Ovary (tissue), 9 donors: Measurements from ENCODE around the gene IPPK. TPM values are rescaled to one million over a fixed set of nuclear protein-coding genes. Genes with fewer than 3 reads are reported as not detected.

Experiments
- DNase-seq, 5 donors: peaks; one replicate each; pipeline ENCODE4 v3.0.0-alpha.2; 2019 to 2020
- H3K27ac ChIP-seq, 2 donors: fragments of 200-600 bp; one replicate each; pipeline versions ENCODE4 v1.5.1 to v1.8.0; 2019 to 2022
- H3K27me3 ChIP-seq: fragments of 200-600 bp; one replicate; pipeline ENCODE4 v1.8.0; 2022
- H3K36me3 ChIP-seq: fragments of 200-600 bp; sonication (generic); one replicate; pipeline ENCODE4 v1.5.1; 2019
- H3K4me1 ChIP-seq: one replicate; pipeline ENCODE4 v1.8.1; 2013; ENCODE audit warnings: mild to moderate bottlenecking, moderate library complexity; ENCODE audit not compliant: insufficient read depth
- H3K4me3 ChIP-seq: fragments of 200-600 bp; sonication (generic); one replicate; pipeline ENCODE4 v1.5.1; 2017
- H3K9me3 ChIP-seq, 2 donors: fragments of 200-600 bp in 1 of 2; sonication (generic) in 1 of 2; one replicate each; pipeline versions ENCODE4 v1.5.1 to v1.8.1; 2013 to 2019; ENCODE audit warnings: mild to moderate bottlenecking in 1 of 2, moderate library complexity in 1 of 2
- CTCF ChIP-seq, 3 donors: fragments of 450-650 bp in 2 of 3; fragments of 200-600 bp in 1 of 3; IDR thresholded peaks; one replicate each; pipeline versions ENCODE4 v1.5.1 to v1.8.0; 2016 to 2022; ENCODE audit warnings: antibody characterized with exemption in 3 of 3, mild to moderate bottlenecking in 1 of 3
- EP300 ChIP-seq: sonication (generic); formaldehyde crosslinking; IDR thresholded peaks from one replicate; pipeline ENCODE4 v1.6.1; 2017; ENCODE audit warnings: antibody characterized with exemption
- POLR2A ChIP-seq: fragments of 450-650 bp; IDR thresholded peaks from one replicate; pipeline ENCODE4 v1.6.1; 2017; ENCODE audit warnings: antibody characterized with exemption, mild to moderate bottlenecking, moderate library complexity
- WGBS, 3 donors: extraction: QIAGEN DNeasy Blood & Tissue Kit in 1 of 3; methylation state at CpG; one replicate each; pipeline versions ENCODE4 v1.1.5 to v1.1.7; 2013 to 2017; 5-methylcytosine and 5-hydroxymethylcytosine counted together
- intact Hi-C, 4 donors: fragments of 100-400 bp; cut with DNase I; formaldehyde crosslinking; loops; one replicate each; pipeline versions ENCODE4 v1.11.0 to v1.15.1; 2022 to 2023
- polyA plus RNA-seq, 2 donors: library from polyadenylated mRNA; stranded (reverse); fragments of 200-250 nt in 1 of 2; fragments of 350-450 nt in 1 of 2; fragmentation: Illumina TruSeq in 1 of 2; extraction: RNeasy Lipid Tissue Mini Kit (QIAGEN cat#74804) in 1 of 2; gene quantifications; one replicate each; pipeline ENCODE4 v1.2.3, GENCODE V29; 2013 to 2014
- total RNA-seq, 7 donors: library from RNA; depleted of rRNA in 2 of 7; stranded (reverse); fragments of >200 nt in 2 of 7; fragmentation: NEBNext Ultra II Directional in 3 of 7; extraction: Animal tissue kit (Norgen Biotek cat#: 25700) in 3 of 7; gene quantifications; one replicate each; pipeline versions ENCODE4 v1.1.0 to v1.2.4, GENCODE V29; 2016 to 2023
- donor health status: DM: no; HTN: no; CAD: no; lungs with moderate emphysema.
- donor health status: DM: no; HTN: no; CAD: no.
- donor health status: Bipolar disorder and iron deficiency.
- donor health status: DM: yes; HTN: yes; CAD: no.
- donor health status: DM: no; HTN: no; CAD: no.
- donor health status: DM: yes; HTN: yes; CAD: no.

Gene IPPK
- total and polyA plus RNA-seq, 9 donors = 4.7 to 8.5 (median 7.1) TPM

DNA sequence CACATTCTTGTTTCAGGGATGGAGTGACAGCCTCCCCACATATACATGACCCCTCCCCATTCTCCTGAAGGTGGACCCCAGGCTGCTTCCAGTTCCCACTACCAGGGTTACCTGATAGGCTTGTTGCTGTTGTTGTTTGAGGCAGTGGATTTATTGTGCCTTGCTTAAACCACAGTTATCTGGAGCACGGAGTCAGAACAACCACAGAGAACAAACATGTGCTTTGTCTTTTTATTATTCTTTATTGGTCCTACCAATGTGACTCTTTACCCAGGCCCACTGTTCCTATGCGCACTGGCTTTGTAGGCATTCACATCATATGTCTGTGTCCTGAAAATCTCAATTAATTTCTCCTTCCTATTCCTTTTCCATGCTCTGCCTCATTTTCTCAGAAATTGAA lies 41.2 kb upstream of the IPPK start:
- DNase-seq = no peak
- Histone ChIP-seq H3K4me1 (peaks cover 6% of the 10 kb centered on the region), H3K4me3 (no peak overlapping the region), H3K36me3 (no peaks in the 10 kb centered on the region), H3K27ac (no peak overlapping the region), H3K9me3 (no peaks in the 10 kb centered on the region), H3K27me3 (no peaks in the 10 kb centered on the region)
- 26 to 53% (median 46%) methylated on average over 2 of the region's 2 CpGs for WGBS, 3 donors
- no peak for TF ChIP-seq POLR2A
- TF ChIP-seq EP300 = no peak
- intact Hi-C loops = loop anchor here in 1 of 4 donors (10.0 kb wide), 1 partner anchor 84 kb away; no protein-coding TSS in a partner anchor

DNA sequence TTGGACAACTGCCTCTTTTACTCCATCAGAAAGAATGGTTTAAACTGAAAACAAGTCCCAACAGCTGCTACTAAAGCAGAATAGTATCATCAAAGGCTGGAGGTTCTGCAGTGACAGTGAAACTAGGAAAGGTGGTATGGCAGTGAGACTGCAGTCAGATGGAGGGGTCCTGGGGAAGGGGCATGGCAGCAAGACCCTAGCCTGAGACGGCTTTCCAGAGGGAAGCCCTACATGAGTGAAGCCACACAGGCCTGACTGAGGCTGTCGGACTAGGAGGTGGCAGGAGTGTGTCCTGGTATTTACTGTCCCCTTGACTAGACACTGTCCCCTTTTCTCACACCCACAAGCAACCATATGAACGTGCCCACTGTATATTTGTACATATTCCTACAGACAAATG lies 40.4 kb upstream of the IPPK start:
- no peak for DNase-seq
- Histone ChIP-seq H3K9me3 (no peaks in the 10 kb centered on the region), H3K4me3 (no peak overlapping the region), H3K4me1 (peaks cover 4% of the 10 kb centered on the region), H3K27ac (no peak overlapping the region), H3K27me3 (no peaks in the 10 kb centered on the region), H3K36me3 (no peaks in the 10 kb centered on the region)
- intact Hi-C loops = loop anchor here in 1 of 4 donors (10.0 kb wide), 1 partner anchor 84 kb away; no protein-coding TSS in a partner anchor
- no peak for TF ChIP-seq CTCF (IDR thresholded peaks at IDR 0.05)
- no peak for TF ChIP-seq POLR2A
- TF ChIP-seq EP300 = no peak
- WGBS, 3 donors = 88 to 94% (median 91%) methylated on average over 3 of the region's 3 CpGs

DNA sequence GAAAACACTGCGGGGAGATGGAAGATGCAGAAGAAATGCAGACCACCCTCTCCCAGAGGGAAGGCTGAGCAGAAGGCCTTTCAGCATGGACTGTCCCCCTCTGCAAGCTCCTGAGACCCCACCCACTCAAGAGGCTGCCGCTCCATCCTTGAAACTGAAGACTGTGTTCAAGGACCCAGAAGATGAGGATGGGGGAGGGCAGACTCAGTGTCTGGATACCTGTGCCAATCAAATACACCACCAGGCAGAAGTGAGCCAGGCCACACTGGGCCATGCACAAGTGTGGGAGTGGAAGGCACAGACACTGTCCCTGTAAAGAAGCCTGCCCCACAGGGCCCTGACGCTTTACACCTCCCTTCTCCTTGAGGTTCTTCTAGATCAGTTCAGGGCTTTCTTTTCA lies 40.0 kb upstream of the IPPK start:
- no peaks in the 10 kb centered on the region for H3K27me3 ChIP-seq
- no peak overlapping the region for H3K4me3 ChIP-seq
- TF ChIP-seq POLR2A (no peak), CTCF (IDR thresholded peaks at IDR 0.05) (no peak)
- H3K4me1 ChIP-seq = peaks cover under 1% of the 10 kb centered on the region
- WGBS, 3 donors = 92 to 96% (median 93%) methylated on average over 3 of the region's 3 CpGs
- no peaks in the 10 kb centered on the region for H3K36me3 ChIP-seq
- H3K9me3 ChIP-seq = no peaks in the 10 kb centered on the region
- no peak for DNase-seq
- intact Hi-C loops = loop anchor here in 1 of 4 donors (10.0 kb wide), 1 partner anchor 85 kb away; no protein-coding TSS in a partner anchor
- no peak overlapping the region for H3K27ac ChIP-seq

DNA sequence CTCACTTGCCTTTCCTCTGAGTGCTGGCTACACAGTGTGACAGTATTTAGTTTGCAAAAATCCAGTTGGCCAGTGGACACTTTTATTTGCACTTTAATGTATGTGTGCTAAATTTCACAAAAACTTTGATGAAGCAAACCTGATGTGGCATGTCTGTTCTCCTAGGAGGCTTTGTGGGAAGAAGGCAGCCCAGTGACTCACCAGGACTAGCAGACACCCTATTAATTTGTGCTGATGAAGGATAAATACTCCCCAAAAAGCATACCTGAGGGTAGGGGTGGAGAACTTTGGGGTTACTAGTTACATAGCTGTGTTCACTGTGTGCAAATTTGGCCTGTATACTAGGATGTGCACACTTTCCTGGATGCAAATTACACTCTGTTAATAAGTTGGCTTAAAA lies 39.3 kb upstream of the IPPK start:
- TF ChIP-seq CTCF (IDR thresholded peaks at IDR 0.05) = no peak
- no peak for TF ChIP-seq POLR2A
- no peaks in the 10 kb centered on the region for H3K36me3 ChIP-seq

DNA sequence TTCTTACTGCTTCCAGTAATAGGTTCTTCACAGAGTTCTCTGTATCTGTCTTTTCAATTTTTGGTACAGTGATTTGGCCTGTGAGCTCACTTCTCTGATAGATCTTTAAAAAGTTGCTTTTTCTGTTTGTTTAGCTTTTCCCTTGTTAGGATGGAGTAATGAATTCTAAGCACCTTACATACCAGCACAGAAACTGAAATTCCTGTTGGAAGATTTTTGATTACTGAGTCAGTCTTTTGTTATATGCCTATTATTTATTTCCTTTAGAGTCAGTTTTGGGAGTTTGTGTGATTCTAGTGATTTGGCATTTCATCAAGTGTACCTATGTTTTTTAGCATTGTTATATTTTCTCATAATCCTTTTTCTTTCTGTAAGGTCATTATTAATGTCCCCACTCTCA lies 37.6 kb upstream of the IPPK start:
- TF ChIP-seq CTCF (IDR thresholded peaks at IDR 0.05) (no peak), EP300 (no peak), POLR2A (no peak)
- intact Hi-C loops = no loop called here
- no peaks in the 10 kb centered on the region for H3K36me3 ChIP-seq
- no peak for DNase-seq
- H3K9me3 ChIP-seq = no peaks in the 10 kb centered on the region
- no peaks in the 10 kb centered on the region for H3K4me1 ChIP-seq
- no peak overlapping the region for H3K27ac ChIP-seq
- H3K27me3 ChIP-seq = no peaks in the 10 kb centered on the region
- H3K4me3 ChIP-seq = no peak overlapping the region

More for the DNA sequence above, 39.3 kb upstream of the IPPK start:
- H3K4me1 ChIP-seq = no peaks in the 10 kb centered on the region
- H3K4me3 ChIP-seq = no peak overlapping the region
- H3K27ac ChIP-seq = no peak overlapping the region
- DNase-seq = no peak
- intact Hi-C loops = no loop called here
- no peaks in the 10 kb centered on the region for H3K27me3 ChIP-seq
- H3K9me3 ChIP-seq = no peaks in the 10 kb centered on the region
